PC-9 (cell line): Measurements from ENCODE around the gene MCM8.

Source experiments
- CTCF ChIP-seq: fragments of 200-600 bp; sonication (generic); conservative IDR thresholded peaks from 2 replicates; pipeline ENCODE4 v1.6.1; 2017; ENCODE audit warnings: mixed run types, antibody characterized with exemption, mild to moderate bottlenecking, moderate library complexity
- EZH2 ChIP-seq: fragments of 200-600 bp; sonication (generic); IDR thresholded peaks from 2 replicates; pipeline ENCODE4 v1.8.0; 2017; ENCODE audit warnings: antibody characterized with exemption, low read depth

GRCh38 chr20:5923493-5923892, 27.0 kb upstream of the MCM8 start:
- no peak for TF ChIP-seq CTCF
- no peak for TF ChIP-seq EZH2
